Vagina (tissue), 2 donors: Measurements from ENCODE around the gene MSX2.

Source experiments
- POLR2AphosphoS5 ChIP-seq, 2 donors: sonication (generic); formaldehyde crosslinking; IDR thresholded peaks; one replicate each; pipeline ENCODE4 v1.9.0; 2017; ENCODE audit warnings: antibody characterized with exemption in 2 of 2, mild to moderate bottlenecking in 2 of 2, low read depth in 1 of 2; ENCODE audit not compliant: insufficient read depth in 1 of 2
- TF ChIP-seq, protein P1 (sequence below), 3 experiments: fragments of 450-650 bp in 2 of 3; fragments of 200-600 bp in 1 of 3; sonication (generic) in 1 of 3; IDR thresholded peaks; one replicate each; pipeline ENCODE4 v1.5.1; 2017 to 2019; ENCODE audit warnings: antibody characterized with exemption in 3 of 3, mild to moderate bottlenecking in 2 of 3, moderate library complexity in 2 of 3

DNA sequence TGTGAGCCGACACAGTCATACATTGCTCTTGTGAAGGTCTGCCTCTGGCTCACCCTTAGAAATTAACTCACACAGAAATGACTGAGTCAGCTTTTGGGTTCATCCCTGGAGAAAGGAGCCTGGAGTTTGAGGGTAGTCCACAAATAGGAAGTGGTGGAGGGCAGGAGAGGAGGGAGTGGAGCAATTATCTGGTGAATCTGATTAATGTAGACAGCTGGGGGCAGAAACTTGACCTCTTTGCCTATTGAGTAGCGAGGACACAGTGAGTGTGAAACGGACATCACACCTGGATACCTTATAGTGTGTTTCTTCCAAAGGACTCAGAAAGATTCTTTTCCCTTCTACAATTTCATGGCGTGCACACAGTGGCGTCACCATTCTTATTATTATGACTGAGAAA is 48.5 kb upstream of the MSX2 start:
- TF ChIP-seq, protein P1, sequence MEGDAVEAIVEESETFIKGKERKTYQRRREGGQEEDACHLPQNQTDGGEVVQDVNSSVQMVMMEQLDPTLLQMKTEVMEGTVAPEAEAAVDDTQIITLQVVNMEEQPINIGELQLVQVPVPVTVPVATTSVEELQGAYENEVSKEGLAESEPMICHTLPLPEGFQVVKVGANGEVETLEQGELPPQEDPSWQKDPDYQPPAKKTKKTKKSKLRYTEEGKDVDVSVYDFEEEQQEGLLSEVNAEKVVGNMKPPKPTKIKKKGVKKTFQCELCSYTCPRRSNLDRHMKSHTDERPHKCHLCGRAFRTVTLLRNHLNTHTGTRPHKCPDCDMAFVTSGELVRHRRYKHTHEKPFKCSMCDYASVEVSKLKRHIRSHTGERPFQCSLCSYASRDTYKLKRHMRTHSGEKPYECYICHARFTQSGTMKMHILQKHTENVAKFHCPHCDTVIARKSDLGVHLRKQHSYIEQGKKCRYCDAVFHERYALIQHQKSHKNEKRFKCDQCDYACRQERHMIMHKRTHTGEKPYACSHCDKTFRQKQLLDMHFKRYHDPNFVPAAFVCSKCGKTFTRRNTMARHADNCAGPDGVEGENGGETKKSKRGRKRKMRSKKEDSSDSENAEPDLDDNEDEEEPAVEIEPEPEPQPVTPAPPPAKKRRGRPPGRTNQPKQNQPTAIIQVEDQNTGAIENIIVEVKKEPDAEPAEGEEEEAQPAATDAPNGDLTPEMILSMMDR (IDR thresholded peaks at IDR 0.05): no peak
- TF ChIP-seq POLR2AphosphoS5 (IDR thresholded peaks at IDR 0.05; ENCODE audit: insufficient read depth in 1 of 2, low read depth in 1 of 2): no peak
